GM19452 (cell line): ENCODE results near the gene CRELD2.

ENCODE experiments used
- ATAC-seq: cut with Tn5 transposase; IDR thresholded peaks from one replicate; pipeline ENCODE4 v1.9.1; 2021; ENCODE audit not compliant: unreplicated experiment

Gene CRELD2

DNA sequence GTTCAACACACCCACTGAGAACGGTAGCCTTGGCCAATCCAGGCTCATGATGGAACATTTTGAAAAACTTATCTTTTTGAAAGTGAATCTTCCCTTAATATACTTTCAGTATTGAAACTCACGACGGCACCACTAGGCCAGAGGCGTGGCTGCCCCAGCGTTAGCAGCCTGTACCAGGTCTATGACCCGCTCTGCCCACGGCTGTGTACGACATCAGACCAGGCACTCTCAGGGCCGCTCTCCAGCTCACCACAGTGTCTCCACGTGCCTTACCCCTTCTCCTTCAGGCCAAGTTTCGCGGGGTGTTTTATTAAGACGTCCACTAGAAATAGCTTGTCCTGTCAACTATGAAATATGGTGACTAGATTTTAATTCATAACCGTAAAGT is 31.4 kb upstream of the CRELD2 start:
- ATAC-seq, result no peak

DNA sequence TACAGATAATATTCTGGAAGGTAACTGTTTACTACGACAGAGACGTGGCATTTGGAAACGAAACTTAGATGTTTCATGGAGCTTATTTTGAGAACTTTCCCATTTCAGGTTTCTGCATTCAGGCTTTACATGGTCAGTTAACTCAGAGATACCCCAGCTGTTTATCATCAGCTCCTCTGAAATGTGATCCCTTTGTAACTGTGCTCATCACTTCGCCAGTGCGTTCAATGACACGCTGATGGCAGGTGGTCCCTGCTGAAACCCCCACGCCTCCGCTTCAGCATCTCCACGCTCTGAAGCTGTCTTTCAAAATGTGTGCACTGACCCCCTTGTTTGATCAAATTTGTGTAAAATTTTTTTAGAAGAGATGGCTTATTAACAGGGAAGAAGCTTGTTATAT is 30.7 kb upstream of the CRELD2 start:
- no peak for ATAC-seq

DNA sequence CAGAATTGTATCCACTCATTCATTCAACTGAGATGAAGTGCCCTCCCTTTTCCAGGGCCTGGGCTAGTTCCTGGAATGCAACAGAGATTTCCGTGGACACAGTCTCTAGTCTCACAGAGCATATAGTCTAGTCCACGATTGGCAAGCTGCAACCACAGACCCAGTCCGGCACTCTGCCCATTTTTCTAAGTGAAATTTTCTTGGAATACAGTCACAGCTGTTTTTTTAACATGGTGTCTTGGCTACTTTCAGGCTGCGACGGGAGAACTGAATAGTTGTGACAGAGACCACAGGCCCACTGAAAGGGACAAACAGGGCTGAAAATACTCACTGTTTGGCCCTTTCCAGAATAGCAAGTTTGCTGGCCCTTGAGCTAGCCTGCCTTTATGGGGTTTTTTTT is 29.4 kb upstream of the CRELD2 start:
- ATAC-seq, result no peak

DNA sequence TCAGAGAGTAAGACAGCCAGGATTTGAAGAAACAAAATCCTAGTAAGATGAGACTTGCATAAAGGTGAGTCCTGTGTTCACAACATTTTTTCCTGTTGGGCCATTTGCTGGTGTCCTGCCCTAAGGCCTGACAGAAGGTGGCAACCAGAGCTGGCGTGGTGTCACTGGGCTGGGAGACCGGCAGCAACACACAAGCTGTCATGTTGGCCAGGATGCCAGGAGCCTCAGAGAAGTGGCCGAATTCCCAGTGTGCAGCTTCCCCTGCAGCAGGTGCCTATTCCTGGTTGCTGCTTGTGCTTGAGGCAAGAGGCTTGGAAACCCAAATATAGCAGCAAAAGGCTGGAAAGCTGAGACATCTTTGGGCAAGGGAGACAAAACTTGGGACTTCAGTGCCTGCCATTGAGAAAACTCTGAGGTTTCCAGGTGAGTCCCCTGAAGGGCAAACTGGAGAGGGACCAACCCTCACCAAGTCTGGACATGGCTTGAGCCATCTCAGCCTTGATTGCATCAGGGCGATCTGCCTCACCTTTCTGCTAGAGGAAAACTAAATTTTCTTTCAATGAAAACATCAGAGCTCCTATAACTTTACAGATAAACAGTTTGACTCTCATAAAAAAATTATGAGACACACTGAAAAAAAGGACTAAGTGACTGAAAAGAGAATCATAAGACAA is 26.1 kb upstream of the CRELD2 start:
- no peak for ATAC-seq

DNA sequence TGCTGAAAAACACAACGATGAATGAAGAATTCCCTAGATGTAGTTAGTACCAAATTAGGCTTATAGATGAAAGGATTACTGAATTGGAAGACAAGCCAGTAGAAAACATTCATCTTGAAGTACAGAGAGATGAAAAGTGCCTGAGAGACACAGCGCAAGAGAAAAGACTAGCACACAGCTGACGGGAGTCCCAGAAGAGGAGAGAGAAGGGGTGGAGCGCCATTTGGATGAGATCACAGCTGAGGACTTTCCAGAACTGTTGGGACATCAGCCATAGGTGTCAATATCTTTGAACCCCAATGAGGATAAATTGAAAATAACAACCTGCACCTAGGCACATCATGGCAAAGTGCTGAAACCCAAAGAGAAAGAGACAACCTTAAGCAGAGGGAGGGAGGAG is 25.4 kb upstream of the CRELD2 start:
- ATAC-seq, result no peak

DNA sequence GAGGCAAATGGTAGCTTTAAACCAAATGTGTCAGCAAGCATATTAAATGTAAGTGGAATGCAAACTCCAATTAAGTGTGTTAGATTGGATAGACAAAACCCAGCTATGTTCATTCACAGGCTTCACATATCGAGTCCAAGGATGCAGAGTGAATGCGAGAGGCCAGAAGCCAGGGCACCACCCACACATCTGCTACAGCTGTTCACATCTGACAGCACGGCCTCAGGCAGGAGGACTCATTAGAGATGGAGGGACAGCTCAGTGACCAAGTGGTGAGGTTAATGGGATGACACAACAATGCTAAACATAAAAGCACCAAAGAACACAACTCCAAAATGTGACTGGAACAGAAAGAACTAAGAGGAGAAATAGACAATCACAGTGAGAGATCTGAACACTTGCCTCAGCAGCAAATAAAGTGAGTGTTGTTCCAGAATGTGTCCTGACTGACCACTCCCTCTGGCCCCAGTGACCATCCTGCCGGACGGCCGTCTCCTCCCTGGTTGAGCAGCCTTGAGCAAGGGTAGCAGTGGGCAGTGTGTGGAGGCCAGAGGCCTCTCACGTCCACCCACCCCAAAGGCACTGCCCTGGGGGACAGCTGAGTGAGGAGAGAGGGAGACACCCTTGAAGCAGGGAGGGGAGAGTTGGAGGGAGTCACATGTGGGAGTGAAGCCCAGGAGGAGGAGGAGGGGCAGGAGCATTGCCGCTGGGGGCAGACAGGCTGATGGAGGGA is 23.9 kb upstream of the CRELD2 start:
- no peak for ATAC-seq

DNA sequence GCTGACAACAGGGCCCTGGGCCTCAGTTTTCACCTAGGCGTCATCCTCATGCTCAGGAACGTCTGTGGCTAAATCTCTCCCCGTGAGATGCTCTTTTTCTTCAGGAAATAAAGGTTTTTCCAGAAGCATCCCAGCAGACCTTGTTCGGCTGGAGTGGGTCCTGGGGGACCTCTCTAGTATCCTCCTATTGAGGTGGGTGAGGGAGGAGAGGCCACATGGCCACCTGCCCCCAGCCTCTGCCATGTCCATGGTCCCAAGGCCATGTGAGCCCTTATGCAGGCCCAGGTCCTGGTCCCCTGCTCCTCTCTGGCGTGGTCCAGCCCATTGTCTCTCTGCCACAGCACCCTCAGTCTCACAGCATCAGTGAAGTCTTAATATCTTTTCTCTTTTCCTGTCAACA is 22.2 kb upstream of the CRELD2 start:
- no peak for ATAC-seq

DNA sequence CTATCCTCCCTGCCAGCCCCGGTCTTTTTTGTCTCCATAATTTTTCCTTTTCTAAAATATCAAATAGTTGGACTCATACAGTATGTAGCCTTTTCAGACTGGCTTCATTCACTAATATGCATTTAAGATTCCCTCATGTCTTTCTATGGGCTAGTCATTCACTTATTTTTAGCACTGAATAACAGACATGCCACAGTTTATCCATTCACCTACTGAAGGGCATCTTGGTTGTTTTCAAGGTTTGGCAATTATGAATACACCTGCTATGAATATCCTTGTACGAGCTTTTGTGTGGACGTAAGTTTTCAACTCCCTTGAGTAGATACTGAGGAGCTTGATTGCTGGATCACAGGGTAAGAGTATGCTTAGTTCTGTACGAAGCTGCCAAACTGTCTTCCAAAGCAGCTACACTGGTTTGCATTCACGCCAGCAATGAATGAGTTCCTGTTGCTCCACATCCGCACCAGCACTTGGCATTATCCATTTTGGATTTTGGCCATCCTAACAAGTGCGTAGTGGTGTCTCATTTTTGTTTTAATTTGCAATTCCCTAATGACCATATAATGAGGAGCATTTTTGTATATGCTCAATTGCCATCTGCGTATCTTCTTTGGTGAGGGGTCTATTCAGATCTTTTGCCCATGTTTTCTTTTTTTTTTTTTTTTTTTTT is 21.3 kb upstream of the CRELD2 start:
- ATAC-seq, result no peak

DNA sequence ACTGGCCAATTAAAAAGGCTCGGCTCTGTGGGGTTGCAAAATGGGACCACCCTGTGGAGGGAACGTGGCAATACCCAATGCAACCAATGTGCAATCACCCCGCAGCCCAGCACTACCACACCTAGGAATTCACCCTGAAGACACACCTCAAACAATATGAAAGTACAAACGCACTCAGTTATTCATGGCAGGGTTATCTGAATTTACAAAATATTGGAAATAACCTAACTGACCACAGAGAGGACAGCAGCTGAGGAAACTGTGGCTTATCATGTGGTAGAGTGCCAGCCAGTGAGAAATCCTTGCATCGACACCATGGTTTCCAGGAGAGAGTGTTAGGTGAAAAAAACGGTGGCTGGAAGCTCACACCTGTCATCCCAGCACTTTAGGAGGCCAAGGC is 18.9 kb upstream of the CRELD2 start:
- ATAC-seq, result no peak

DNA sequence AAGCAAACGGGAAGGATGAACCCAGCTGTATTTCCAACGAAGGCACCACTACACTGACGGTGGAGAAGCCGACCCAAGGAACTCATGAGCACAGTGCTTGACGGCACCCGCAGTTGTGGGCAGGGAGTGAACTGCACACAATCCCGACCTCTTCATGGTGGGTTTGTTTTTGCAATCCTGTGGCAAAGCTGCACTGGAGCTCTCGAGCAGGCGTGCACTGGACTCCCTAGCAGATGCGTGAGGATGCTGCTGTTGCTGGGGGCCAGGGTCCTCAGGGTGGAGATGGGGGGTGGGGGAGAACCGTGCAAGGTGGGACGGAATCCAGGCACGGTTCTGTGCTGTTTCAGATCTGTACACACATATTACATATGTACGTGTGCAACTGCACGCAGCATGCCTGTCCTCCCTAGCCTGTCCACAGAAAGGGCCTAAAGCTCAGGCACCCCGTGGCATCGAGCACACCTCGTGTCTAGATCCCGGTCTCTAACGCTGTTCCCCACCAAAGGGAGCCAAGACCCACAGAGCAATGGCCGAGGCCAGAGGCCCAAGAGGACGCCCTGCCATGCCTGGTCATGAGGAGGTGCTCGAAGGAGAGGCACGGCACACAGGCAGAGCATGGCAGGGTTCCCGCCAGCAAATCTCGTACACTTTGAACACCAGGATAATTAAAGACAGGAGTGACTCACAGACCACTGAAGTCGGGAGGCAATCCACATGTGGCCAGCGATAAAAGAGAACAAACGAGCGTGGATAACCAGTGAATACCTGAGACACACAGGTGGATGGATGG is 17.8 kb upstream of the CRELD2 start:
- no peak for ATAC-seq

DNA sequence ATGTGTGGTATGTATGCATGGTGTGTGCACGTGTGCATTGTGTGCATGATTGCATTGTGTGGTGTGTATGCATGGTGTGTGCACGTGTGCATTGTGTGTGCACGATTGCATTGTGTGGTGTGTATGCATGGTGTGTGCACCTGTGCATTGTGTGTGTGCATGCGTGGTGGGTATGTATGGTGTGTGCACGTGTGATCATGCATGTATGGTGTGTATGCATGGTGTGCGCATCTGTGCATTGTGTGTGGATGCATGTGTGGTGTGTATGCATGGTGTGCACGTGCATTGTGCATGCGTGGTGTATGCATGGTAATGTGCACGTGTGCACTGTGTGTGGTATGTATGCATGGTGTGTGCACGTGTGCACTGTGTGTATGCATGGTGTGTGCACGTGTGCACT is 17.0 kb upstream of the CRELD2 start:
- ATAC-seq, result no peak

DNA sequence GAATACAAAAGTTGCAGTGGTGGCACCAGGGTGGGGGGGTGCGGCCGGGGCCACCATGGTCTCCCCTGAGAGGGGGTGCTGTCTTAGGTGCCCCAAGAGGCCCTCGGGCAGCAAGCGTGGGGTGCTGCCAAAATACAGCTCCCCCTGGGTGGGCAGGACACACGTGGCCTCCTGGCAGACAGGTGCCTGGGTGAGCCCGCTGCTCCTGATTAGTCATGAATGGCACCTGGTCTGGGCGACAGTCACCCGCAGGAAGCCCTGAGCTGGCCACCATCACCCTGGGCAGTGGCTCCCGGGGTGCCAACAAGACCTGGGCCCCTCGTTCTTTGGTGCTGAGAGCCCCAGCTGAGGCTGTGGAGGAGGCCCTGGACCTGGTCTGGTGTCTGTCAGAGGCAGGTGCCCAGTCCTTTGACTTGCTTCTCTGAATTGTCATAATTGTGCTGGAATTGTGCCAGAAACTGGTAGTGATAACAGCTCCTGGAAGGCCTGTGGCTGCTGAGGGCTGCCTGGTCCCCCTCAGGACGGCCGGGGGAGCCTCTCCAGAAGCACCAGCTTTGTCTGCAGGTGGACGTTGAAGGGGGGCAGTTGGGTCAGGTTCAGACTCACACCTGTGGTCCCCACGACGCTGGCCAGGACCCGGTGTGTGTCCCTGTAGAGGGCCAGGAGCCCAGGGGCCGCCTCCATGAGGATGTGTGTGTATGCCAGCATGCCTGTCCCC is 15.0 kb upstream of the CRELD2 start:
- no peak for ATAC-seq

DNA sequence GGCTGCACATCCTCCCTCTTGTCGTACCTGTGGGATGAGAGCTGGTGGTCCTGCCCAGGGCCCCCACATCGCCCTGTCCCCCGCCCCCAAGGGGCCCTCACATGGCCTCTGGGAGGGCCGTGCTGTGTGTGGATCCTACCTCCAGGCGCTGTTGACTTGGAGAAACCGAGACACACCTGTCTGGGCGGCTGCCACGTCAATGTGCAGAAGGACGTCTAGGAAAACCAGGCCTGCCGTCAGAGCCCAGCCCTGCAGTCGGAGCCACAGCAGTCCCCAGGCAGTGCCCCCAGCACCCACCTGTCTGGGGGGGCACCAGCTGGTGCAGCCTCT is 14.4 kb upstream of the CRELD2 start:
- ATAC-seq, result no peak

DNA sequence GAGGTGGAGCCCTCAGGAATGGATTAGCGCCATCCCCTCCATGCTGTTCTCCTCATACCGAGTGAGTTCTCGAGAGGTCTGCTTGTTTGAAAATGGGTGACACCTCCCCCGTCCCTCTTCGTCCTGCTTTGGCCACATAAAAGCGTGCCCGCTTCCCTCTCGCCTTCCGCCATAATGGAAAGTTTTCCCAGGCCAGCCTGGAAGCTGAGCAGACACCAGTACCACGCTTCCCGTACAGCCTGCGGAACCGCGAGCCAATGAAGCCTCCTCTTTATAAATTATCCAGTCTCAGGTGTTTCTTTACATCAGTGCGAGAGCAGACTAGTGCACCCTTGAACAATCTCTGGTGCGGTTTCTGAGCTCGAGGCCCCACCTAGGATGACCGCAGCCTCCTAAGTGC is 13.0 kb upstream of the CRELD2 start:
- ATAC-seq, result no peak

DNA sequence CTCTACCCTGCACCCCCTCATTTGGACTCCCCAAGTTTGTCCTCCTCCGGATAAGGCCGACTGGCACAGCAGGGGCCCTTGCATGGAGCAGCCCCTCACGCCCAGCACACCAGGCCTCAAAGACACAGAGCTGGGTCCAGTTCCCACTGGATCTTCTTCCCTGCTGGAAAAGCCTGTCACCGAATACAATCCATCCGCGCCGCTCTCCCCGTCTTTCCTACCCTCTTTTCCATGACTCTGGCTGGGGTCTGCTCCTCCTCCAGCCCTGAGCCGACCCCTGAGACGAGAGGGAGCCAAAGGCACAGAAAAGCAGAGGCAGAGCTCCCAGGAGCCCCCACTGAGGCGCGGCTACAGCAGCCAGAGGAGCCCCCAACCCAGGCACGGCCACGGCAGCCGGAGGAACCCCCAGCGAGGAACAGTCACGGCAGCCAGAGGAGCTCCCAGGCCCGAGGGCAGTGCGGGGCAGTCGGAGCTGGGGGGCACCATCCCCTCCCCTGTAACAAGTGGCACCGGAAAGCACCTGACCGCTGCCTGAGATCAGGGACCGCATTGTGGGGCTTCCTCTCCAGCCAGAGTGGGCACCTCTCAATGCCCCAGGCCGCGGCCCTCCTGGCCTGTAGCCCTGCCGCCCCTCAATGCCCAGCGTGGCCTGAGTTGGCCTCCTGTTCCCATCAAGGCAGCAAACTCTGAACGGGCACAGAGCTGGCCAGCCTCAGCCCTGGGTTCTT is 12.2 kb upstream of the CRELD2 start:
- no peak for ATAC-seq

DNA sequence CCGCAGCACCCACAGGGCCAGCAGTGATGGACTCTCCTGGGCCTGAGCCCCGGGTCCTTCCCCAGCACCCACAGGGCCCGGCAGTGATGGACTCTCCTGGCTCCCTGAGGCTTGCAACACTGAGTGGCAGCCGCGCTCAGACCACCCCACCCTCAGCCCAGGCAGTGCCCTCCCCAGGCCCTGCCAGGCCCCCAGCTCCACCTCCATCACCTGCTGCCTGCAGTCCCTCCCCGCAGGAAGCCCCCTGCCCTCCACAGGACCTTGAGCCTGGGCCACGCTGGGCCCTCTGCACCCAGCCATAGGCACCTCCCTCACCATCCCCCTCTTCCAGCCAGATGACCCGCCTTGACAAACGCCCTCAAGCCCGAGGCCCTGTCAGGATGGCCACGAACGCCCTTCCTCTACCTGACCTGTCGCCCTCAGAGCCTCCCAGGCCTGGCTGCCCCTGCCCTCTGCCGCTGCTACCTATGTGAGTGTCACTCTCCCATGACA is 11.6 kb upstream of the CRELD2 start:
- no peak for ATAC-seq

DNA sequence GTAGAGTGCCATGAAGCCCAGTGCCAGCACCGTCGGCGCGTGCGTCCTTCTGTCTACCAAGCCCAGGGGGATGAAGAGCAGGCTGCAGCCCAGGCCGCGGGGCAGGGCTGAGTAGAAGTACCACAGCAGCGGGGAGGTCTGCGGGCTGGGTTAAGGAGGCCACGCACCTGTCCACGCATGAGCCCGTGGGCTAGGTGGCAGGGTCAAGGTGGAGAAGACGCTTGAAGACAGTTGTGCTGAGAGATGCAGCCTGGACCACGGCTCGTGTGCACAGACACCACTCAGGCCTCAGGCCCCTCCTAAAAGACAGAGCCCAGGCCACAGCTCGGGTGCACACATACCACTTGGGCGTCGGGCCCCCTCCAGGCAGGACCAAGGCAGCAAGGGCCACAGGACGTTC is 10.6 kb upstream of the CRELD2 start:
- ATAC-seq, result no peak

DNA sequence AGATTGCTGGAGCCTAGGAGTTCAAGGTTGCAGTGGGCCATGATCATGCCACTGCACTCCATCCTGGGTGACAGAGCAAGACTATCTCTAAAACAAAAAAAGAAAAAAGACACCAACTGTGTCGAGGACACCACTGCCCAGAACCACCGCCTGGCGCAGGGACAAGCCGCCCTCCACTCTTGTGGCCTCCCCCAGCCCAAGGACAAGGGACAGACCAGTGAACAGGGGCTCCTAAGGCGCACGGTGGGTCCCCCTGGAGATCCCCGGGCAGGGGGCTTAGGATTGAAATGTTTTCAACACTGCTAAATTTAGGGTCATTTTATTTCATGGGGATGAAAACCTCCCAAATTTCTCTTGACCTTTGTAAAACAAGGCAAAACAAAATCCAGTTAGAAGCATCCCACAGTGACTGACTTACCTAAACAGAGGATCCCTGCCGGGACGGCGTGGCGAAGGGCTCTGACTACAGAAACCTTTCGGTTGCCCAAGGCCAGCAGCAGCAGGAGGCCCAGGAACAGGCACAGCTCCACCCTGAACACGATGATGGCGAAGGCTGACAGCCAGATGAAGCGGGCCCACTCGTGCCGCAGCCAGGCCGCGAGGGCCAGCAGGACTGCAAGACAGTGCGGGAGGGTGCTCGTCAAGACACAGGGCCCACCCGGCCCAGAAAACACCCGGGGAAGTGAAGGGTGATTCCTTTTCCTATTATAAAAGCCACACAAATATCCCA is 8.8 kb upstream of the CRELD2 start:
- no peak for ATAC-seq
